ENCODE measurements around the gene MORN1.
"Not testable (repeated sequence)": the region's sequence is repeated elsewhere in the genome, so short reads cannot be mapped to it uniquely, and the experiment has no call there.

The MORN1 gene

GRCh38 chr1:2337081-2337480 is 54.3 kb downstream of the MORN1 start:
- no peak for DNase-seq (ENCODE audit: low spot score)

DNA sequence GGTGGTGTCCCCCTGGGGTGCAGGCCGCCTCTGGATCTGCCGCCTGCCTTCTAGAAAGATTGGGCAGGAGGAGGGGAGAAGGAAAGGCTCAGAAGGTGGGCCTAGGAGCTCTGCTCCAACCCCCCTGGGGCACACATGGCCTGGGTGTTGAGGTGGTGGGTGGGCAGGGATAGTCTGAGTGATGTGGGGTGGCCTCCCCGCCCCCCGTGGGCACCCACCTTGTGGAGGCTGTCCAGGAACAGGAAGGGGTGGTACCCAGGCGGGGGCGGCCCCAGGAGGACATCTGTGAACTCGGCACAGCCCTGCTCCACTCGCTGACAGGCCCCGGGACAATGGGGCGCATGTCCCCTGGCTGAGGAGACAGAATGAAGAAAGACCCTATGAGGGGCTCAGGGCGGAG is 54.9 kb downstream of the MORN1 start:
- no peak for DNase-seq (ENCODE audit: low spot score)

- DNase-seq (ENCODE audit: low spot score), result no peak
Observed at GRCh38 chr1:2335721-2336455, 55.5 kb downstream of the MORN1 start.

DNA sequence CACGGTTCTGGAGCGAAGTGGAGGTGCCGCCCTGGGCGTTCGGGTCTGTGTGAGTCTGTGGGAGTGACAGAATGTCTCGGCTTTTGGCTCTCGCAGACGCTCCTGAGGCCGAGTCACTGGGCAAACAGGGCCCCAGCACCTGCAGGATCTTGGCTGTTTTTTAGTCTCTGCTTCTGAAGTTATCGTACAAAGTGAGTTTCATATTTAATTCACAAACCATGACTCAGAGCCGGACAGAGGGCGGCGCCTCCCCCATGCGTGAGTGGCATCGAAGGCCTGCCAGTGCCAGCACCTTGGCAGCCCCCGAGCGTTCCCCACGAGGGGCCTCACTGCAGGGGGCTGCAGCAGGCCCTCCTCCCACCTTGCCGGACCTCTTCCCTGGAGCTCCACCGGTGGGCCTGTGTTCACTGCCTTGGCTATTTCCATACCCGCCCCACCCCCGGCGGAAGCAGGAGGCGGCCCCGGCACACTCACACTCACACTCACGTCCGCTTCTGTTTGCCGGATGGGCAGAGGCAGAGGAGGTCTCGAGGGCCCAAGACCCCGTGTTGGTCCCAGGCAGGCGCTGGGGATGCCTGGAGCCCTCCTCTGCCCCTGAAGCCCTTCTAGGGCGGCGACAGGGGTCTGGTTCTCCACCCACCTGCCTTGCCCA is 56.3 kb downstream of the MORN1 start:
- DNase-seq (ENCODE audit: low spot score), result no peak

- DNase-seq (ENCODE audit: low spot score), result no peak
Observed at GRCh38 chr1:2334366-2334765, 57.0 kb downstream of the MORN1 start.

- DNase-seq (ENCODE audit: low spot score), result not testable (repeated sequence)
Observed at GRCh38 chr1:2331580-2331979, 59.8 kb downstream of the MORN1 start.

DNA sequence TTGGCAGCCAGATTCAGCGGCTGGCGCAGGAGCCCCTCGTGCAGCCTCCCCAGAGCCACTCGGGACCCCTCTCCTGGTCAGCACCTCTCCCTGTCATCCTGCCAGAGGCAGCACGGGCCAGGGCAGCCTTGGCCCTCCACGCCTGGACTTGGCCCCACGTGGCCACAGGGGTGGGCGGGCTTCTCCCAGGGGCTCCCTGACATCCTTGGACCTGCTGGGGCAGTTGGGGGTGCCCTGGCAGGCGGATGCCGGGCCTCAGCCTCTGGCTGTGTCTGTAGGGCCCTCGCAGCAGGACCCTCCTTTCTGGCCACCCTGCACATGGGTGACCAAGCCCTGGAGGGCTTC is 60.2 kb downstream of the MORN1 start:
- no peak for DNase-seq (ENCODE audit: low spot score)

DNA sequence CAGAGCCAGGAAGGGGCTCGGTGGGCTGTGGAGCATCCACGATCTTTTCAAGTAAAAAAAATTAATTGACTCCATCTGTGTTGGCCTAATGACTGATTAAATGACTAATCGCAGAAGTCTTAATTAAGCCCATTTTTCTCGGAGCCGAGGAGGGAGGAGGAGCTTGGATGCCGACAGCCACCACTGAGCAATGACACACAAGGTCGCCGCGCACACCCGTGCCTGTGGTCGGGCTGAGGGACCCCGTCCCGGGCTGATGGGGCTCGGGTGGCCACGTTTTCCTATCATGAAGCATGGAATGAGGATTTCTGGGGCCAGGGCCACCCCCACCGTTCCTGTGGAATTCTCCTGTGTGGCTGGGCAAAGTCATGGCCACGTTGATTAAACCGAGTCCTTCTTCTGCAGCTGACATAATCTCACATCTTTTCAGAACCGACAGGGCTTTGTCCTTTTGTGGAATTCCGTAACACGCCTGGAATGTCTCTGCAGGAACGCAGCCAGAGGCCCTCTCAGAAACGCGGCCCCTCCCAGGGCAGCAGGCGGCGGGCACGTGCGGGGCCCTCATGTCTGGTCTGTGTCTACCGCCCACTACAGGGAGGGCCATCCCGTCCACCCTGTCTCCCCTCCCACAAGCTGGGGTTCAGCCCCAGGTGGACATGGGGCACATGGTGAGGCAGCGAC is 60.7 kb downstream of the MORN1 start:
- no peak for DNase-seq (ENCODE audit: low spot score)

DNA sequence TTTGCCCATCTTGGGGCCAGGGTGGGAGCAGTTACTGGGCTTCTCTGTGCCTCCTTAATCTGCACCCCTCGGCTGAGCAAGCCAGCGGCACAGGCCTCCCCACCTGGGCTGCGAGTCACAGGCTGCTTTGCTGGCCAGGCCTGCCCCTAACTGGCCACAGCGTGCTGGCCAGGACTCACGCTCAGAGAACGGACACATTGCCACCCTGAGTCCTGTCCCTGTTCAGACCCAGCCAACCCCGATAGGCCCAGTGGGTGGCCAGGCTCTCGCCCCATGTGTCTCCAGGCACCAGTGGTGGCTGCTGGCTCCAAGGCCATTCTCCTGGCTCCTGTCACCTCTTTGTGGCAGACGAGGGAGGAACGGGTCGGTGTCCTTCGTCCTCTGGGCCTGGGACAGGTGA is 61.3 kb downstream of the MORN1 start:
- DNase-seq (ENCODE audit: low spot score), result no peak

DNA sequence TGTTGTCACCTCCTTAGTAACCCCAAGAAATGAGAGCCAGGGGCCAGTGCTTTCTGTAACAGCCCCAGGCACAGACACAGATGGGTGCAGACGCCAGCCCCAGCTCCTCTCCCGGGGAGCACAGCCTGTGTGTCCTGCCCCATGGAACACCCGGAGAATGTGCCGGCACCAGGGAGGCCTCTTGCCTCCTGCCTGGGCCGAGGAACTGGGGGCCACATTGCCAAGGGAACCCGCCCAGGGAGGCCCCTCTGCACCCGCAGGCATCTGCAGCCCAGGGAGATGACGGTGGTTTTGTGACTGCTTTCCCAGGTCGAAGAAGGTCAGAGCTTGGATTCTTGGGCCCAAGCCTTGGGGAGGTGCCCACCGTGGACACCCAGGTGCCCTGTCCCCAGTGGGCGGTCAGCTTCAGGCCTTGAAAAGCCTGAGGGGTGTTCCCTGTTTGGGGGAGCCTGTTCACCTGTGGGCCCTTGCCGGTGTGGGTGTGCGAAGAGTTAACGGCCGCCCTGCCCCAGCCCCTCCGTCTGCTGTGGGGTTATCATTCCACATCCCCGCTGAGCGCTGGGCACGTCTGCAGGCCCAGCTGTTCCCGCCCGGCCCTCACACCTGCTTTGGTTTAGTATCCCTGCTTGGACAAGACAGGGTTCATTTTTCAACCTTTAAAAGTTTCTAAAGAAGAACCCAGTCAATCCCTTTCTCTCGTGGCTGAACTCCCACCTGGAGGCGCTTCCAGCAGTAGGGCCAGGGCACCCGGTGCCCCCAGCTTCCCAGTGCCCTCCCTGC is 62.5 kb downstream of the MORN1 start:
- DNase-seq (ENCODE audit: low spot score), result no peak

DNA sequence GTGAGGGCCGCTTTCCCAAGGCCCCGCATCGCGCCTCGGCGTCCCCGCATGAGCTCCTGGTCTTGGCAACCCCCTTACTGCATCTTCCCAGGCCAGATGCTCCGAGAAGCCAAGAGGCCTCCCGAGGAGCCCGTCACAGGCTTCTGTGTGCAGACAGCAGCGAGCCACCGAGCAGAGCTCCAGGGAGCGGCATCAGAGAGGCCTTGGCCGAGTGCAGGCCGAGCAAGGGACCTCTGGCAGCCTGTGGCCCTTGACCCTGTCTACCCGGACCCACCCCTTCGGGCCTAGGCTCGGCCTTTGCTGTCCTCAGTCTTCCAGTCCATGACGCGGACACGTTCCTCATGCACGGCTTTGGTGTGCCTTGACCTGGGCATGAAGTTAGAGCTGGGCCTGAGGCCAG is 63.5 kb downstream of the MORN1 start:
- DNase-seq (ENCODE audit: low spot score), result no peak

- DNase-seq (ENCODE audit: low spot score), result not testable (repeated sequence)
Observed at GRCh38 chr1:2327162-2327561, 64.2 kb downstream of the MORN1 start.

GRCh38 chr1:2326524-2326923 is 64.8 kb downstream of the MORN1 start:
- no peak for DNase-seq (ENCODE audit: low spot score)

GRCh38 chr1:2324553-2325366 is 66.6 kb downstream of the MORN1 start:
- no peak for DNase-seq (ENCODE audit: low spot score)

- no peak for DNase-seq (ENCODE audit: low spot score)
Observed at GRCh38 chr1:2323451-2323974, 67.8 kb downstream of the MORN1 start.

GRCh38 chr1:2322581-2323211 is 68.7 kb downstream of the MORN1 start:
- no peak for DNase-seq (ENCODE audit: low spot score)

- no peak for DNase-seq (ENCODE audit: low spot score)
Observed at GRCh38 chr1:2322065-2322571, 69.2 kb downstream of the MORN1 start.

DNA sequence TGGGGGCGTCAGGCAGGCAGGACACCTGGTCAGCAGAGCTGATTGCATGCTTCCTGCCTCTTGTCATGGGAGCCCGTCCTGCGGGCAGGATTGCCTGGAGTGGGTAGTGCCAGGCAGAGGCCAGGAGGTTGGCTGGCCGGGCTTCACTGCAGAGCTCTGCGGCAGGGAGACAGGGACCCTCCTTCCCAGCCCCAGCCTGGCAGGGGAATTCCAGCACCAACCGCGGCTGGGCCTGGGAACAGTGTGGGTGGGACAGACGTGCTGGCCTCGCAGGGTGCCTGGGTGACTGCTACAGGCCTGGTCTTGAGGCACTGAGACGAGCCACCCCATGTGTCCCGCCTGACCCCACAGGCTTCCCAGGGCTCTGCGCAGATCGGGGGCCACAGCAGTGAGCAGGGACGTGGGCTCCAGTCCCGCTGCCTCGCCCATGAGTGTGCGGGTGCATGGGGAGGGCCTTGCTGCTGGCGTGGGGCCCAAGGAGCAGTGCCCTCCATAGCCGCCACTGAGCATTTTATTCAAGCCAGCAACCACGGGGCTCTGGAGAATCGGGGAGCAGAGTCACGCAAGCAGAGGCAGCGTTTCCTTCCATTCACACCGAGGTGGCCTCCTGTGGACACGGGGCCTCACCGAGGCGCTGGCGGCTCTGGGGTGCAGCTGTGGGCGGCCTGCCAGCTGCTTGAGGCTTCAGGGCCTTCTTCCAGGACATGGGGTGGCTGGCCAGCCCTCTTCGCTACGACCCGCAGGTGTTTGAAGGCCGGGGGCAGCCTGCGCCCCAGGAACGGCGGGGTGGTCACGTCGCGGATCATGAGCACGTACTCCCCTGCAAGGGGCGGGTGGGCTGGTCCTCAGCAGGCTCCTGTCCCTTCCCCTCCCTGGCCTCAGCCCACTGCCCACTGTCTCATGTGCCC is 70.3 kb downstream of the MORN1 start:
- DNase-seq (ENCODE audit: low spot score), result no peak

DNA sequence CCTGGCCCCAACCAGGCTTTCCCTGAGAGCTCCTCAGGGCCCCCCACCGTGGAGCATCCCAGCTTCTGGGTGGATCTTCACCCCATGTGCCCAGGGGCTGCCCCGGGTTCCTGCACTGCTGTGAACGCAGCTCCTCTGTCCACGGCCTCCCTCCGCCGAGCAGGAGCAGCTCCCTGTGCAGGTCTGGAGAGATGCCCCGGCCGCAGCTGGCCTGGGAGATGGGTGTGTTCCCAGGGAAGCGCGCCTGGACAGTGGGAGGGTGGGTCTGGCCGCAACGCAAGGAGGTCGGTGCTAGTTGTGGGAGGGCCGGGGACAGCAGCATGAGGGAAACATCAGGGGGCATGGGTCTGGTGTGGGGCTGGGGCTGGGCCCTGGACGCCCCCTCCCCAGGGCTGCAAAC is 71.3 kb downstream of the MORN1 start:
- DNase-seq (ENCODE audit: low spot score), result no peak

DNA sequence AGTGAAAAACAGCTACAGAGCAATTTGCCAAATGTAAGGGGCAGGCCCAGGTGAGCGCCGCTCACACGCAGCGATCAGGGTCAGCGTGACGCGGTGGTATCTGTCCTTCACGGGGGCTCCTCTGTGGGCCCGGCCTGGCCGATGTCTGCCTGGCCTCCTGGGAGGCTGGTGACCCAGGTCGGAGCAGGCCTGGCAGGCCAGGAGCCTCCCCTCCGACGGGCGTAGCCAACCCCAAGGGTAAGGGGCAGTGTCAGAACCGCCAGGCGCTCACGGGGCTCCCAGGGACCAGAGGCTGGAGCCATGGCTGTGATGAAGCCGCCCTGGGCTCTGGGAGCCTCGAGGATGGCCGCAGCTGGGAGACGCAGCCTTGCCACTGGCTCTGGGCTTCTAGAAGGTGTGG is 72.1 kb downstream of the MORN1 start:
- no peak for DNase-seq (ENCODE audit: low spot score)

Measured in germinal center (tissue), 1 donor.